Measurements from ENCODE around the gene MUC4.

- no peak for TF ChIP-seq CTCF (conservative IDR thresholded peaks at IDR 0.05; ENCODE audit: low read depth, low read length)
- no peak for TF ChIP-seq EZH2 (IDR thresholded peaks at IDR 0.05; ENCODE audit: low read length, unreplicated experiment)
Measured at GRCh38 chr3:195847055-195847950, 35.6 kb upstream of the MUC4 start.
